GM19463 (cell line): ENCODE results near the gene CDC42EP3.

ENCODE experiments used
- ATAC-seq: cut with Tn5 transposase; IDR thresholded peaks from one replicate; pipeline ENCODE4 v1.9.1; 2021; ENCODE audit warnings: mild to moderate bottlenecking, moderate library complexity; ENCODE audit not compliant: unreplicated experiment

The CDC42EP3 gene

GRCh38 chr2:37619959-37620300 lies 51.5 kb downstream of the CDC42EP3 start:
- ATAC-seq, result no peak

GRCh38 chr2:37619230-37619958 lies 52.0 kb downstream of the CDC42EP3 start:
- ATAC-seq, result no peak

- no peak for ATAC-seq
These were observed 53.1 kb downstream of the CDC42EP3 start for GRCh38 chr2:37618326-37618725.

GRCh38 chr2:37617119-37617892 lies 54.1 kb downstream of the CDC42EP3 start:
- peak; percentile 33 for ATAC-seq

- ATAC-seq, result peak; percentile 52
These were observed 54.8 kb downstream of the CDC42EP3 start for GRCh38 chr2:37616677-37617005.

- no peak for ATAC-seq
These were observed 55.4 kb downstream of the CDC42EP3 start for GRCh38 chr2:37615804-37616676.

- no peak for ATAC-seq
These were observed 57.2 kb downstream of the CDC42EP3 start for GRCh38 chr2:37614061-37614738.

- no peak for ATAC-seq
These were observed 59.1 kb downstream of the CDC42EP3 start for GRCh38 chr2:37612382-37612781.

- ATAC-seq, result no peak
These were observed 60.7 kb downstream of the CDC42EP3 start for GRCh38 chr2:37610638-37611289.

GRCh38 chr2:37609782-37610181 lies 61.7 kb downstream of the CDC42EP3 start:
- ATAC-seq, result no peak

GRCh38 chr2:37604716-37605115 lies 66.7 kb downstream of the CDC42EP3 start:
- ATAC-seq, result no peak

GRCh38 chr2:37602702-37603101 lies 68.7 kb downstream of the CDC42EP3 start:
- no peak for ATAC-seq

- ATAC-seq, result no peak
These were observed 69.4 kb downstream of the CDC42EP3 start for GRCh38 chr2:37602040-37602439.

- no peak for ATAC-seq
These were observed 69.9 kb downstream of the CDC42EP3 start for GRCh38 chr2:37601569-37601968.

GRCh38 chr2:37600735-37601134 lies 70.7 kb downstream of the CDC42EP3 start:
- ATAC-seq, result peak; percentile 65

GRCh38 chr2:37599688-37600525 lies 71.5 kb downstream of the CDC42EP3 start:
- no peak for ATAC-seq

- no peak for ATAC-seq
These were observed 77.7 kb downstream of the CDC42EP3 start for GRCh38 chr2:37593694-37594093.

- no peak for ATAC-seq
These were observed 78.4 kb downstream of the CDC42EP3 start for GRCh38 chr2:37593024-37593423.
